Lower lobe of right lung (tissue), 2 donors: ENCODE data around the gene SLIT3. TPM values are rescaled to one million over a fixed set of nuclear protein-coding genes. Genes with fewer than 3 reads are reported as not detected.

ENCODE experiments used
- ATAC-seq, 2 donors: fragments of 200-7000 bp; cut with Tn5 transposase; one replicate each; pipeline ENCODE4 v1.9.1; 2020 to 2022; ENCODE audit warnings: mild to moderate bottlenecking in 2 of 2, moderate library complexity in 2 of 2
- DNase-seq: peaks from one replicate; pipeline ENCODE4 v3.0.0-alpha.2; 2020
- H3K27ac ChIP-seq: fragments of 200-600 bp; one replicate; pipeline ENCODE4 v1.8.0; 2022
- H3K27me3 ChIP-seq: fragments of 200-600 bp; one replicate; pipeline ENCODE4 v1.8.0; 2022; ENCODE audit warnings: low read depth
- H3K36me3 ChIP-seq: fragments of 200-600 bp; one replicate; pipeline ENCODE4 v1.8.0; 2022; ENCODE audit warnings: mild to moderate bottlenecking
- H3K4me1 ChIP-seq: fragments of 200-600 bp; one replicate; pipeline ENCODE4 v1.8.0; 2022
- H3K4me3 ChIP-seq: fragments of 200-600 bp; one replicate; pipeline ENCODE4 v1.8.0; 2022; ENCODE audit warnings: mild to moderate bottlenecking
- H3K9me3 ChIP-seq: fragments of 200-600 bp; one replicate; pipeline ENCODE4 v1.8.0; 2022
- CTCF ChIP-seq: fragments of 200-600 bp; IDR thresholded peaks from one replicate; pipeline ENCODE4 v1.8.0; 2022; ENCODE audit warnings: antibody characterized with exemption, mild to moderate bottlenecking
- intact Hi-C: fragments of 100-400 bp; cut with DNase I; formaldehyde crosslinking; loops from one replicate; pipeline ENCODE4 v1.11.0; 2022
- total RNA-seq: library from RNA; stranded (reverse); fragmentation: NEBNext Ultra II Directional; extraction: Animal tissue kit (Norgen Biotek cat#: 25700); gene quantifications from one replicate; pipeline ENCODE4 v1.2.1, GENCODE V29; 2021
- donor health status: DM: no; HTN: yes; CAD: no; lungs with severe emphysema.

SLIT3 gene
- total RNA-seq, 1 donor from 2014 or later, result 48.6 TPM

- no peak for TF ChIP-seq CTCF
Measured at GRCh38 chr5:168860081-168860480, 440.9 kb downstream of the SLIT3 start.

GRCh38 chr5:168859471-168859870 lies 441.5 kb downstream of the SLIT3 start:
- TF ChIP-seq CTCF, result no peak
- ATAC-seq, result no peak
- Histone ChIP-seq H3K4me3 (no peak overlapping the region), H3K27ac (no peak overlapping the region), H3K27me3 (no peaks in the 10 kb centered on the region), H3K4me1 (no peaks in the 10 kb centered on the region), H3K9me3 (no peaks in the 10 kb centered on the region), H3K36me3 (no peaks in the 10 kb centered on the region)
- DNase-seq, result no peak
- intact Hi-C loops, result no loop called here

More at GRCh38 chr5:168860081-168860480, 440.9 kb downstream of the SLIT3 start:
- DNase-seq, result no peak
- H3K4me3 ChIP-seq, result no peak overlapping the region
- no peaks in the 10 kb centered on the region for H3K9me3 ChIP-seq
- H3K27ac ChIP-seq, result no peak overlapping the region
- intact Hi-C loops, result no loop called here
- no peaks in the 10 kb centered on the region for H3K36me3 ChIP-seq
- ATAC-seq, result no peak
- no peaks in the 10 kb centered on the region for H3K4me1 ChIP-seq
- H3K27me3 ChIP-seq, result no peaks in the 10 kb centered on the region

- Histone ChIP-seq H3K4me3 (no peak overlapping the region), H3K27me3 (no peaks in the 10 kb centered on the region), H3K27ac (no peak overlapping the region), H3K9me3 (no peaks in the 10 kb centered on the region), H3K36me3 (no peaks in the 10 kb centered on the region), H3K4me1 (no peaks in the 10 kb centered on the region)
- no peak for ATAC-seq
- no peak for TF ChIP-seq CTCF
- DNase-seq, result no peak
- intact Hi-C loops, result no loop called here
Measured at GRCh38 chr5:168858994-168859393, 441.9 kb downstream of the SLIT3 start.

GRCh38 chr5:168858371-168858770 lies 442.6 kb downstream of the SLIT3 start:
- intact Hi-C loops, result no loop called here
- TF ChIP-seq CTCF, result no peak
- ATAC-seq, result no peak

GRCh38 chr5:168853972-168854371 lies 447.0 kb downstream of the SLIT3 start:
- Histone ChIP-seq H3K27ac (no peak overlapping the region), H3K4me1 (no peaks in the 10 kb centered on the region), H3K4me3 (no peak overlapping the region), H3K27me3 (no peaks in the 10 kb centered on the region), H3K9me3 (no peaks in the 10 kb centered on the region), H3K36me3 (no peaks in the 10 kb centered on the region)
- intact Hi-C loops, result no loop called here
- no peak for TF ChIP-seq CTCF
- DNase-seq (no peak), ATAC-seq (no peak)

More at GRCh38 chr5:168858371-168858770, 442.6 kb downstream of the SLIT3 start:
- Histone ChIP-seq H3K4me1 (no peaks in the 10 kb centered on the region), H3K4me3 (no peak overlapping the region), H3K9me3 (no peaks in the 10 kb centered on the region), H3K36me3 (no peaks in the 10 kb centered on the region), H3K27me3 (no peaks in the 10 kb centered on the region), H3K27ac (no peak overlapping the region)
- DNase-seq, result no peak

GRCh38 chr5:168852329-168852728 lies 448.6 kb downstream of the SLIT3 start:
- no peaks in the 10 kb centered on the region for H3K36me3 ChIP-seq
- intact Hi-C loops, result no loop called here
- peaks cover 5% of the 10 kb centered on the region for H3K27me3 ChIP-seq
- ATAC-seq (no peak), DNase-seq (no peak)
- no peaks in the 10 kb centered on the region for H3K9me3 ChIP-seq
- no peak overlapping the region for H3K27ac ChIP-seq
- H3K4me1 ChIP-seq, result no peaks in the 10 kb centered on the region
- no peak for TF ChIP-seq CTCF
- no peak overlapping the region for H3K4me3 ChIP-seq
